Esophagus squamous epithelium (tissue), 5 donors: Measurements from ENCODE around the gene GLIS1. TPM values are rescaled to one million over a fixed set of nuclear protein-coding genes. Genes with fewer than 3 reads are reported as not detected.

Experiments
- DNase-seq: peaks from one replicate; lab custom pipeline; 2025; lab: John Stamatoyannopoulos, UW
- H3K27ac ChIP-seq, 4 donors: fragments of 200-600 bp; sonication (generic); one replicate each; pipeline ENCODE4 v1.5.1; 2016 to 2019; ENCODE audit warnings: mild to moderate bottlenecking in 1 of 4
- H3K27me3 ChIP-seq, 4 donors: fragments of 200-600 bp; sonication (generic); 1 replicate in 3 of 4; 2 replicates in 1 of 4; pipeline versions ENCODE4 v1.5.1 to v1.6.0; 2017 to 2021; ENCODE audit warnings: antibody characterized with exemption in 1 of 4
- H3K36me3 ChIP-seq, 3 donors: fragments of 200-600 bp; sonication (generic); one replicate each; pipeline ENCODE4 v1.5.1; 2016 to 2019
- H3K4me1 ChIP-seq, 3 donors: fragments of 200-600 bp; sonication (generic); one replicate each; pipeline ENCODE4 v1.5.1; 2017 to 2019
- H3K4me3 ChIP-seq, 4 donors: fragments of 200-600 bp; sonication (generic); 1 replicate in 3 of 4; 2 replicates in 1 of 4; pipeline ENCODE4 v1.5.1; 2016 to 2019; ENCODE audit warnings: mild to moderate bottlenecking in 2 of 4, moderate library complexity in 1 of 4
- H3K9me3 ChIP-seq, 3 donors: fragments of 200-600 bp; sonication (generic); one replicate each; pipeline ENCODE4 v1.5.1; 2016 to 2019
- POLR2A ChIP-seq, 4 donors: fragments of 450-650 bp; IDR thresholded peaks; one replicate each; pipeline ENCODE4 v1.6.1; 2017; ENCODE audit warnings: antibody characterized with exemption in 4 of 4, mild to moderate bottlenecking in 4 of 4, moderate library complexity in 3 of 4
- WGBS, 2 donors: methylation state at CpG; one replicate each; pipeline ENCODE4 v1.1.5; 2018; 5-methylcytosine and 5-hydroxymethylcytosine counted together
- intact Hi-C: fragments of 100-400 bp; cut with DNase I; formaldehyde crosslinking; loops from one replicate; pipeline ENCODE4 v1.15.0; 2022
- total RNA-seq, 4 donors: library from RNA; depleted of rRNA; stranded (reverse); fragments of >200 nt; gene quantifications; one replicate each; pipeline ENCODE4 v1.1.0, GENCODE V29; 2016
- TF ChIP-seq, protein P1 (sequence below), 6 experiments: fragments of 450-650 bp in 4 of 6; fragments of 200-600 bp in 2 of 6; sonication (generic) in 2 of 6; IDR thresholded peaks; one replicate each; pipeline ENCODE4 v1.5.1; 2016 to 2019; ENCODE audit warnings: antibody characterized with exemption in 6 of 6, mild to moderate bottlenecking in 4 of 6, moderate library complexity in 4 of 6
- donor health status: DM: yes; HTN: yes; CAD: no.

Gene GLIS1
- total RNA-seq, 4 donors from 2014 or later, result 0.57 TPM; not detected in 3

DNA sequence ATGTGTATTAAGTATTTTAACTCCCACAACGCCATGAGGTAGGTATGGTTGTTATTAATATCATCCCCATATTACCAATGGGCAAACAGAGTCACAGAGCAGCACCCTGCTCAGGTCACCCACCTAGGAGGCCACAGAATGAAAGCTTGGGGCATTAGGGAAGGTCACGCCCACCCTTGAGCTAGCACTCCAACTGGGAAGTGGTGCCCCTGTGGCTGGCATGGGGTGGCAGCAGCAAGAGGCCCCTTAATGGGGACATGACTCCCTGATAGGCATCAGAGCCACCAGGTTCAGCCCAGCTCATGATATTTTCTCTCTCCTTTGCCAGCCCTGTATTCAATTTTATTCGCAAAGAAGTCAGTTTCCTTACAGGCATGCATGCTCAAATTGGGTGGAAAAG lies 189.2 kb downstream of the GLIS1 start:
- Histone ChIP-seq H3K36me3 (no peaks in the 10 kb centered on the region), H3K4me3 (no peak overlapping the region), H3K4me1 (no peaks in the 10 kb centered on the region), H3K9me3 (no peaks in the 10 kb centered on the region), H3K27ac (no peak overlapping the region), H3K27me3 (peaks cover 0 to 4% (median 0%) of the 10 kb centered on the region in 4 donors)
- no peak for DNase-seq
- 83 to 89% methylated on average over 2 to 3 of the region's 3 CpGs for WGBS, 2 donors
- intact Hi-C loops, result no loop called here
- TF ChIP-seq, protein P1, sequence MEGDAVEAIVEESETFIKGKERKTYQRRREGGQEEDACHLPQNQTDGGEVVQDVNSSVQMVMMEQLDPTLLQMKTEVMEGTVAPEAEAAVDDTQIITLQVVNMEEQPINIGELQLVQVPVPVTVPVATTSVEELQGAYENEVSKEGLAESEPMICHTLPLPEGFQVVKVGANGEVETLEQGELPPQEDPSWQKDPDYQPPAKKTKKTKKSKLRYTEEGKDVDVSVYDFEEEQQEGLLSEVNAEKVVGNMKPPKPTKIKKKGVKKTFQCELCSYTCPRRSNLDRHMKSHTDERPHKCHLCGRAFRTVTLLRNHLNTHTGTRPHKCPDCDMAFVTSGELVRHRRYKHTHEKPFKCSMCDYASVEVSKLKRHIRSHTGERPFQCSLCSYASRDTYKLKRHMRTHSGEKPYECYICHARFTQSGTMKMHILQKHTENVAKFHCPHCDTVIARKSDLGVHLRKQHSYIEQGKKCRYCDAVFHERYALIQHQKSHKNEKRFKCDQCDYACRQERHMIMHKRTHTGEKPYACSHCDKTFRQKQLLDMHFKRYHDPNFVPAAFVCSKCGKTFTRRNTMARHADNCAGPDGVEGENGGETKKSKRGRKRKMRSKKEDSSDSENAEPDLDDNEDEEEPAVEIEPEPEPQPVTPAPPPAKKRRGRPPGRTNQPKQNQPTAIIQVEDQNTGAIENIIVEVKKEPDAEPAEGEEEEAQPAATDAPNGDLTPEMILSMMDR (IDR thresholded peaks at IDR 0.05), result no peak
- no peak for TF ChIP-seq POLR2A (IDR thresholded peaks at IDR 0.05)

DNA sequence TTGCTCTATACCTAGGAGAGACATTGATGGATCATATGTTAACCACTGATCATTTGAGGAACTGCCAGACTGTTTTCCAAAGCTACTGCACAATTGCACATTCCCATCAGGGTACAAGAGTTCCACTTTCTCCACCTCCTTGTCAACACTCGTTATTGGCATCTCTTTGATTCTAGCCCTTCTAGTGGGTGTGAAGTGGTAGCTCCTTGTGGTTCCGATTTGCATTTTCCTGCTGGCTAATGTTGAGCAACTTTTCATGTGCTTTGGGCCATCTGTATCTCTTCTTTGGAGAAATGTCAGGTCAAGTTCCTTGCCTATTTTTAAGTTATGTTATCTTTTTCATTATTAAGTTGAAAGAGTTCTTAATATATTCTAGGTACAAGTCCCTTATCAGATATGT lies 189.7 kb downstream of the GLIS1 start:
- H3K9me3 ChIP-seq, result no peaks in the 10 kb centered on the region
- no peak for DNase-seq
- H3K36me3 ChIP-seq, result no peaks in the 10 kb centered on the region
- H3K4me3 ChIP-seq, result no peak overlapping the region
- H3K4me1 ChIP-seq, result no peaks in the 10 kb centered on the region
- H3K27me3 ChIP-seq, result peaks cover 0 to 4% (median 0%) of the 10 kb centered on the region in 4 donors
- intact Hi-C loops, result no loop called here
- H3K27ac ChIP-seq, result no peak overlapping the region
- TF ChIP-seq, protein P1 (IDR thresholded peaks at IDR 0.05), result no peak
- TF ChIP-seq POLR2A (IDR thresholded peaks at IDR 0.05), result no peak
- 61 to 82% methylated on average over 2 of the region's 2 CpGs for WGBS, 2 donors

DNA sequence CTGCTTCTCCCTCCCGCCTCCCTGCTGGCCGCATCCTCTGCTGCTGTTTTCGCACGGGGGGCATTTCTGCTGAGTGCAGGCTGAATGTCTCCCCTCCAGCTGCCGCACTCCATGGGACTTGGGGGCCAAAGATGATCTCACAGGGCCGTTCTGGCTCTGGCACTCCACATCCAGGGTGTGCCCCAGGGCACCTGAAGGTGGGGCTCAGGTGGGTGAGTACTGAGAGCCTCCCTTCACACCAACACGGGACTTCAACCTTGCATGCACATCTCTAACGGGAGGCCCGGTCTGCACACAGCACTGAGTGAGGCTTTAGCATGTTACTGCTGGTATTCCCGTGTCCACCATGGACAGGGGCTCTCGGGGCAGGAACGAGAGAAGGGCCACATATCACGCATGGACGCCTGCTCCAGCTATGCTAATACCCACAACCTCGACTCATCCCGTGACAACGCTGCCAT lies 190.9 kb downstream of the GLIS1 start:
- TF ChIP-seq POLR2A (IDR thresholded peaks at IDR 0.05), result no peak
- 87 to 89% methylated on average over 10 of the region's 17 CpGs for WGBS, 2 donors
- Histone ChIP-seq H3K4me1 (no peaks in the 10 kb centered on the region), H3K36me3 (no peaks in the 10 kb centered on the region), H3K4me3 (no peak overlapping the region), H3K27ac (no peak overlapping the region), H3K27me3 (peaks cover 0 to 4% (median 0%) of the 10 kb centered on the region in 4 donors), H3K9me3 (no peaks in the 10 kb centered on the region)
- intact Hi-C loops, result no loop called here
- DNase-seq, result no peak

DNA sequence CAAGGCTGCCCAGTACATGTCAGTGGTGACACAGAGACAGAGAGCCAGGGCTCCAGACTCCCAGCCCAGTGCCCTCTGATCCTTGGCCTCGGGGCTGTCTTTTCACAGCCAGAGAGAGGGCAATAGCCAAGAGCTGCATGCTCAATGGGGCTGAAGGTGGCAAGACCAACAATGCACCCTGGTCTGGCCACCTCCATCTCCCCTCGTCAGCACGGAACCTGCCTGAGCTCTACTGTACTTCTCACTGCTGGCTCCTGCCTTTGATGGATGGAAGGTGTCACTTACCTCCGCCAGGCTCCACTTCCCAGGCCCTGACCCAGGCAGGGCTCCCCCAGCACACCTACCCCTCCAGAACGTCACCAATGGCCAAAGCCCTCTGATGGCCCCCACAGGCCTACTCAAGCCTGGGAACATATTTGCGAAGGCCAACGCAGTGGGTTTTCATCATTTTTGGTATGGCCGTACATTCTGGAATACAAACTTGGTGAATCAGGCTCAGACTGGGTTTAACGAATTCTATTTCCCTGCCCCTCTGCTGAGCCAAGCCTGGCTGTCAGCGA lies 191.7 kb downstream of the GLIS1 start:
- no peaks in the 10 kb centered on the region for H3K9me3 ChIP-seq
- no peak overlapping the region for H3K4me3 ChIP-seq
- TF ChIP-seq, protein P1 (IDR thresholded peaks at IDR 0.05), result no peak
- no peak for TF ChIP-seq POLR2A (IDR thresholded peaks at IDR 0.05)
- H3K27me3 ChIP-seq, result peaks cover 0 to 4% (median 0%) of the 10 kb centered on the region in 4 donors
- intact Hi-C loops, result no loop called here
- no peak overlapping the region for H3K27ac ChIP-seq
- H3K36me3 ChIP-seq, result no peaks in the 10 kb centered on the region
- H3K4me1 ChIP-seq, result no peaks in the 10 kb centered on the region
- 81 to 100% methylated on average over 3 to 9 of the region's 10 CpGs for WGBS, 2 donors
- no peak for DNase-seq

DNA sequence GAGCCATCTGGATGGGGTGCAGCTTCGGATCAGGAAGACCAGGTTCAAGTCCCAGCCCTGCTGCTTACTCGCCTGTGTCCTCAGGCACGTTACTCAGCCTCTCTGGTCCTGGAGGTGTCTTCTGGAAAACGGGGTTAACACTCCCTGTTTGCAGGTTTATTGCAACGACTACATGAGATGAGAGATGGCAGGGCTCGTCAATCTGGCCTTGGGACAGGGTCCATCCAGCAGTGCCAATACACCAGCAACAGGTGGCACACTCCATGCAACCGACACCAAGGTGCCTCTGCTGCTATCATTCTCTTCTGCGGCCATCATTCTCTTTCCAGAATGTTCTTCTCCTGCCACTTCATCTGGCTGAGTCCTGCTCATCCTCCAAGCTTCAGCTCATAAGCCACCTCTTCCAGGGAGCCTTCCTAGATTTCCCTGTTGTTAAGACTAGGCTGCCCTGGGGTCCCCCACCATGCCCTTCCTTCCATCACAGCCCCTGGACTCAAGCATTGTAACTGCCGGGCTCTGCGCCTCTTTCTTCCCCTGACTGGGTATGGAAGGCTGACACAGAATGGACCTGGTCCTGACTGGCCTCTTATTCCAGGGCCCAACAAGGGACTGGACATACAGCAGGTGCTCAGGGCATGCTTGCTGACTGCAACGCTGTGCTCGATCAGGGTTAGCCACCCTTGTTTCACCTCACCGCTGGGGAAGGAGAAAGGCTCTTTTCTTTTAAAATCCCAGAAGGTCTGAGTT lies 192.4 kb downstream of the GLIS1 start:
- DNase-seq, result no peak
- Histone ChIP-seq H3K27me3 (peaks cover 0 to 4% (median 0%) of the 10 kb centered on the region in 4 donors), H3K4me1 (no peaks in the 10 kb centered on the region), H3K4me3 (no peak overlapping the region), H3K9me3 (no peaks in the 10 kb centered on the region), H3K27ac (no peak overlapping the region), H3K36me3 (no peaks in the 10 kb centered on the region)
- 66 to 78% methylated on average over 9 to 12 of the region's 13 CpGs for WGBS, 2 donors
- intact Hi-C loops, result no loop called here
- TF ChIP-seq POLR2A (IDR thresholded peaks at IDR 0.05), result no peak
